ENCODE results near the gene RPN2. TPM values are rescaled to one million over a fixed set of nuclear protein-coding genes. Genes with fewer than 3 reads are reported as not detected.

RPN2 gene
- total RNA-seq, 2 experiments from 2014 or later: 123 to 125 TPM

GRCh38 chr20:37158248-37158647, 20.9 kb upstream of the RPN2 start:
- no peaks in the 10 kb centered on the region for H3K4me1 Mint-ChIP-seq (ENCODE audit: low read depth)
- H3K36me3 Mint-ChIP-seq: no peaks in the 10 kb centered on the region
- H3K27ac Mint-ChIP-seq: no peak overlapping the region
- ChIA-PET POLR2A (no interaction called here), CTCF (interaction anchor here (0.7 kb wide), 1 partner anchor 33 kb away, joined by 3 read pairs; no protein-coding TSS in a partner anchor)
- no peak for DNase-seq
- H3K27me3 Mint-ChIP-seq: no peaks in the 10 kb centered on the region
- intact Hi-C loops (cut with micrococcal nuclease): no loop called here
- H3K4me3 Mint-ChIP-seq: no peak overlapping the region
- H3K9me3 Mint-ChIP-seq: no peaks in the 10 kb centered on the region

- Mint-ChIP-seq H3K4me1 (ENCODE audit: low read depth) (no peaks in the 10 kb centered on the region), H3K4me3 (no peak overlapping the region), H3K27me3 (no peaks in the 10 kb centered on the region), H3K36me3 (no peaks in the 10 kb centered on the region), H3K9me3 (no peaks in the 10 kb centered on the region), H3K27ac (no peak overlapping the region)
- intact Hi-C loops (cut with micrococcal nuclease): no loop called here
- DNase-seq: no peak
- ChIA-PET CTCF (interaction anchor here (1.7 kb wide), 1 partner anchor 35 kb away, joined by 4 read pairs; no protein-coding TSS in a partner anchor), POLR2A (no interaction called here)
These were observed 18.4 kb upstream of the RPN2 start for GRCh38 chr20:37160683-37161082.

GRCh38 chr20:37161830-37162549, 17.1 kb upstream of the RPN2 start:
- ChIA-PET CTCF (interaction anchor here (1.7 kb wide), 1 partner anchor 34 kb away, joined by 4 read pairs; no protein-coding TSS in a partner anchor), POLR2A (no interaction called here)
- no peaks in the 10 kb centered on the region for H3K4me1 Mint-ChIP-seq (ENCODE audit: low read depth)
- no peak for DNase-seq
- no peaks in the 10 kb centered on the region for H3K36me3 Mint-ChIP-seq
- no peak overlapping the region for H3K4me3 Mint-ChIP-seq
- intact Hi-C loops (cut with micrococcal nuclease): no loop called here
- no peak overlapping the region for H3K27ac Mint-ChIP-seq
- no peaks in the 10 kb centered on the region for H3K9me3 Mint-ChIP-seq
- no peaks in the 10 kb centered on the region for H3K27me3 Mint-ChIP-seq

- intact Hi-C loops (cut with micrococcal nuclease): no loop called here
- H3K9me3 Mint-ChIP-seq: no peaks in the 10 kb centered on the region
- ChIA-PET POLR2A (no interaction called here), CTCF (no interaction called here)
- no peak overlapping the region for H3K27ac Mint-ChIP-seq
- no peaks in the 10 kb centered on the region for H3K4me1 Mint-ChIP-seq (ENCODE audit: low read depth)
- no peak overlapping the region for H3K4me3 Mint-ChIP-seq
- H3K36me3 Mint-ChIP-seq: no peaks in the 10 kb centered on the region
- no peak for DNase-seq
- H3K27me3 Mint-ChIP-seq: no peaks in the 10 kb centered on the region
These were observed 16.5 kb upstream of the RPN2 start for GRCh38 chr20:37162646-37163045.

- H3K9me3 Mint-ChIP-seq: no peaks in the 10 kb centered on the region
- CTCF ChIA-PET: no interaction called here
- POLR2A ChIA-PET: no interaction called here
- intact Hi-C loops (cut with micrococcal nuclease): no loop called here
- no peaks in the 10 kb centered on the region for H3K36me3 Mint-ChIP-seq
- no peak for DNase-seq
- H3K4me1 Mint-ChIP-seq (ENCODE audit: low read depth): no peaks in the 10 kb centered on the region
- H3K27ac Mint-ChIP-seq: no peak overlapping the region
- H3K27me3 Mint-ChIP-seq: no peaks in the 10 kb centered on the region
- H3K4me3 Mint-ChIP-seq: no peak overlapping the region
These were observed 15.1 kb upstream of the RPN2 start for GRCh38 chr20:37163832-37164554.

GRCh38 chr20:37165031-37165430, 14.1 kb upstream of the RPN2 start:
- POLR2A ChIA-PET: no interaction called here
- Mint-ChIP-seq H3K9me3 (no peaks in the 10 kb centered on the region), H3K4me3 (no peak overlapping the region), H3K27me3 (no peaks in the 10 kb centered on the region), H3K36me3 (no peaks in the 10 kb centered on the region), H3K4me1 (ENCODE audit: low read depth) (no peaks in the 10 kb centered on the region), H3K27ac (no peak overlapping the region)
- no peak for DNase-seq
- intact Hi-C loops (cut with micrococcal nuclease): no loop called here
- CTCF ChIA-PET: interaction anchor here (0.6 kb wide), 1 partner anchor 39 kb away, joined by 4 read pairs; no protein-coding TSS in a partner anchor

GRCh38 chr20:37166867-37167266, 12.3 kb upstream of the RPN2 start:
- intact Hi-C loops (cut with micrococcal nuclease): no loop called here
- POLR2A ChIA-PET: no interaction called here
- Mint-ChIP-seq H3K27me3 (no peaks in the 10 kb centered on the region), H3K4me3 (no peak overlapping the region), H3K4me1 (ENCODE audit: low read depth) (no peaks in the 10 kb centered on the region), H3K36me3 (no peaks in the 10 kb centered on the region), H3K27ac (no peak overlapping the region), H3K9me3 (no peaks in the 10 kb centered on the region)
- DNase-seq: no peak
- CTCF ChIA-PET: no interaction called here

- H3K9me3 Mint-ChIP-seq: no peaks in the 10 kb centered on the region
- H3K36me3 Mint-ChIP-seq: no peaks in the 10 kb centered on the region
- intact Hi-C loops (cut with micrococcal nuclease): loop anchor here (10.0 kb wide), 1 partner anchor 158 kb away; no protein-coding TSS in a partner anchor
- no peak for DNase-seq
- H3K27me3 Mint-ChIP-seq: no peaks in the 10 kb centered on the region
- H3K27ac Mint-ChIP-seq: no peak overlapping the region
- ChIA-PET CTCF (no interaction called here), POLR2A (no interaction called here)
- H3K4me1 Mint-ChIP-seq (ENCODE audit: low read depth): no peaks in the 10 kb centered on the region
- H3K4me3 Mint-ChIP-seq: no peak overlapping the region
These were observed 6.3 kb upstream of the RPN2 start for GRCh38 chr20:37172836-37173235.

- ChIA-PET POLR2A (interaction anchor here (1.2 to 1.7 kb wide), 7 partner anchors 9 to 347 kb away, joined by 3 to 24 read pairs (median 5); partner anchors contain the start of genes BLCAP, MANBAL and RBL1), CTCF (interaction anchor here (1.6 to 4.1 kb wide), 4 partner anchors 11 to 79 kb away, joined by 4 to 43 read pairs (median 20); no protein-coding TSS in a partner anchor)
- peaks cover 21% of the 10 kb centered on the region for H3K36me3 Mint-ChIP-seq
- intact Hi-C loops (cut with micrococcal nuclease): loop anchor here (10.0 kb wide), 1 partner anchor 165 kb away; no protein-coding TSS in a partner anchor
- H3K4me3 Mint-ChIP-seq: peak overlapping the region; percentile 95
- H3K27ac Mint-ChIP-seq: peak overlapping the region; percentile 96
- peak; percentile 22 for DNase-seq
- H3K4me1 Mint-ChIP-seq (ENCODE audit: low read depth): peaks cover 40% of the 10 kb centered on the region
- no peaks in the 10 kb centered on the region for H3K27me3 Mint-ChIP-seq
- no peaks in the 10 kb centered on the region for H3K9me3 Mint-ChIP-seq
These were observed 774 bp downstream of the RPN2 start for GRCh38 chr20:37179683-37180524.

GRCh38 chr20:37185686-37186085, 6.6 kb downstream of the RPN2 start:
- DNase-seq: no peak
- ChIA-PET CTCF (no interaction called here), POLR2A (no interaction called here)
- Mint-ChIP-seq H3K36me3 (peaks cover 48% of the 10 kb centered on the region), H3K27me3 (no peaks in the 10 kb centered on the region), H3K9me3 (no peaks in the 10 kb centered on the region), H3K27ac (no peak overlapping the region), H3K4me1 (ENCODE audit: low read depth) (peaks cover 65% of the 10 kb centered on the region), H3K4me3 (no peak overlapping the region)
- intact Hi-C loops (cut with micrococcal nuclease): no loop called here

- ChIA-PET CTCF (interaction anchor here (0.6 to 4.6 kb wide), 3 partner anchors 11 to 1168 kb away, joined by 3 to 43 read pairs (median 31); partner anchors contain the start of genes MROH8 and RPN2), POLR2A (interaction anchor here (0.5 to 0.9 kb wide), 2 partner anchors 10 to 52 kb away, joined by 4 to 6 read pairs; partner anchors contain the start of genes MROH8 and RPN2)
- Mint-ChIP-seq H3K4me3 (no peak overlapping the region), H3K9me3 (no peaks in the 10 kb centered on the region), H3K36me3 (peaks cover 46% of the 10 kb centered on the region), H3K27ac (no peak overlapping the region), H3K27me3 (no peaks in the 10 kb centered on the region), H3K4me1 (ENCODE audit: low read depth) (peaks cover 65% of the 10 kb centered on the region)
- intact Hi-C loops (cut with micrococcal nuclease): no loop called here
- DNase-seq: no peak
These were observed 9.7 kb downstream of the RPN2 start for GRCh38 chr20:37188787-37189186.
